ENCODE results near the gene RELA. TPM values are rescaled to one million over a fixed set of nuclear protein-coding genes. Genes with fewer than 3 reads are reported as not detected.
"Not testable (repeated sequence)": the region's sequence is repeated elsewhere in the genome, so short reads cannot be mapped to it uniquely, and the experiment has no call there.

Gene RELA
- total RNA-seq, 4 donors from 2014 or later = 37.8 to 72.7 (median 46.8) TPM

DNA sequence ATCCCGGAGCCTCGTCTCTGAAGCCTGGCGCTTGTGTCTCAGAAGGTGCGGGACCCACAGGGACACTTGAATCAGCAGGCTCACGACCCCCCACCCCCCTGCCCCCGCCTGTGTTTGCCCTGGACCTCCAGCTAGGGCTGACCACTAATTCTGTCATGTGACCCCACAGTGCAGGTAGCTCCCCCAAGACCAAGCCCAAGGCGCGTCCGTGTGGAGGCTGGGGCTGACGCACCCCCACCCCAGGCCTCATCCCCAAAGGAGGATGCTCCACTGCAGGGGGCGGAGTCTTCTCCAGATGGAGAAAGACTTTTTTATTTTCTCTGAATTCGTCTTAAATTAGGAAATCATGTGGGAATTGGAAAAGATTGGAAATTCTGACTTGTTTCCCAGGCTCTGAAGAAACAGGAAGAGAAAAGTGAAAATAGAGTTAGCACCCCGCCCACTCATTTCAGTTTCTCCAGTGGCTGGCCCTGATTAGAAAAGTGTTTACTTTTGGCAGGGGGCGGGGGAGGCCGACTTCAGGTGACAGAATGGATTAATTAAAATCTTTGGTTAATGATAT, 1.0 kb upstream of the RELA start:
- no peak for DNase-seq (ENCODE audit: low spot score)

GRCh38 chr11:65662247-65662798, 393 bp downstream of the RELA start:
- DNase-seq (ENCODE audit: low spot score) (no peak), ATAC-seq (ENCODE audit: low FRiP score) (peak; percentile 3)
- no peak for TF ChIP-seq CTCF (IDR thresholded peaks at IDR 0.05)

More for the DNA sequence above, 1.0 kb upstream of the RELA start:
- peak; percentile 76 for ATAC-seq (ENCODE audit: low FRiP score)
- TF ChIP-seq CTCF (IDR thresholded peaks at IDR 0.05) = no peak

- ATAC-seq (ENCODE audit: low FRiP score) (no peak), DNase-seq (ENCODE audit: low spot score) (no peak)
- no peak for TF ChIP-seq CTCF (IDR thresholded peaks at IDR 0.05)
These were observed 993 bp downstream of the RELA start for GRCh38 chr11:65661599-65662246.

- ATAC-seq (ENCODE audit: low FRiP score) = not testable (repeated sequence)
These were observed 1.8 kb downstream of the RELA start for GRCh38 chr11:65660908-65661307.

GRCh38 chr11:65660038-65660437, 2.7 kb downstream of the RELA start:
- DNase-seq (ENCODE audit: low spot score) = no peak

More at GRCh38 chr11:65660908-65661307, 1.8 kb downstream of the RELA start:
- DNase-seq (ENCODE audit: low spot score) = not testable (repeated sequence)

DNA sequence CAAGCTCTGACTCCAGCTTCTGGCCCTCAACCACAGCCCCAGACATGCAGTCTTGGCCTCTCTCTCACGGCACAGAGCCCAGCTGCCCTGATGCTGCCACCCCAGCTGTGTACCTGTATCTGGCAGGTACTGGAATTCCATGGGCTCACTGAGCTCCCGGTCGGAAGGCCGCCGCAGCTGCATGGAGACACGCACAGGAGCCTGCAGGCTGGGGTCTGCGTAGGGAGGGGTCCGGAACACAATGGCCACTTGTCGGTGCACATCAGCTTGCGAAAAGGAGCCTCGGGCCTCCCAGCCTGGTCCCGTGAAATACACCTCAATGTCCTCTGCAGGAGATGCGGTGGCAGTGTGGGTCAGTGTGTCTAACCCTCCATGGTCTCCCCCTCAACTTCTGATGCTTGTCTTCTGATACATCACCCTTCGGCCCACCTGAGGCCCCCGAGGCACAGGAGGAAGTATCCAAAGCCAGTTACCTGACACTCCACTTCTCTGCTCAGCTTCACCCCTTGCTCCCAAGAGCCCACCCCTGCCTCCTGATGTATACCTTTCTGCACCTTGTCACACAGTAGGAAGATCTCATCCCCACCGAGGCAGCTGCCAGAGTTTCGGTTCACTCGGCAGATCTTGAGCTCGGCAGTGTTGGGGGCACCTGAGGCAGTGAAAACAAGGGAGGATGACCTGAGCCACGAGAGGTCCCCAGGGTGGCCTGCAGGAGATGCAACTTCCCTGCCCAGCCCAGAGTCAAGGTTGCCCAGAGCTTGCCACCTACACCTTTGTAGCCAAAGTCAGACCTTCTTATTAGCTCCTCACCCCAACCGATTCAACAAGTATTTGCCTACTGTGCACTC, 4.3 kb downstream of the RELA start:
- TF ChIP-seq CTCF (IDR thresholded peaks at IDR 0.05) = no peak
- DNase-seq (ENCODE audit: low spot score) (no peak), ATAC-seq (ENCODE audit: low FRiP score) (no peak)

More at GRCh38 chr11:65660038-65660437, 2.7 kb downstream of the RELA start:
- ATAC-seq (ENCODE audit: low FRiP score) = no peak
- no peak for TF ChIP-seq CTCF (IDR thresholded peaks at IDR 0.05)

DNA sequence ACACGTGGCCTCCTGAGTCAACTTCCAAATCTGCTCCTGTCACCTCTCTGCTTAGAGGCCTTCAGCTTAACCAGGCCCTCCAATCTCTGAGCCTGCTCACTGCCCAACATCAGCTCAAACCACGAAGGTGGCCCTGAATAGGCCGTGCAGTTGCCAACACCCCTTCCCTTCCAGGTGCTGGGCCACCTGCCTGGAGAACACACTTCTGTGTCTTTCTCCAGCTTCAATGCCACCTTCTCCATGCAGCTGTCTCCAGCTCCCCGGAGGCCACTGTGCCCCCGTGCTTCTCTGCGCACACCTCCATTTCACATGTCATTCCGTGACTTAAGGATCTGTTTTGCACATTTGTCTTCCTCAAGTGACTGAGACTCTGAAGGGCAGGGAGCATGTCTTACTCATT, 5.3 kb downstream of the RELA start:
- TF ChIP-seq CTCF (IDR thresholded peaks at IDR 0.05) = no peak
- DNase-seq (ENCODE audit: low spot score) (no peak), ATAC-seq (ENCODE audit: low FRiP score) (no peak)
